ENCODE measurements around the gene STAG3.
"Not testable (repeated sequence)": the region's sequence is repeated elsewhere in the genome, so short reads cannot be mapped to it uniquely, and the experiment has no call there.

STAG3 gene

DNA sequence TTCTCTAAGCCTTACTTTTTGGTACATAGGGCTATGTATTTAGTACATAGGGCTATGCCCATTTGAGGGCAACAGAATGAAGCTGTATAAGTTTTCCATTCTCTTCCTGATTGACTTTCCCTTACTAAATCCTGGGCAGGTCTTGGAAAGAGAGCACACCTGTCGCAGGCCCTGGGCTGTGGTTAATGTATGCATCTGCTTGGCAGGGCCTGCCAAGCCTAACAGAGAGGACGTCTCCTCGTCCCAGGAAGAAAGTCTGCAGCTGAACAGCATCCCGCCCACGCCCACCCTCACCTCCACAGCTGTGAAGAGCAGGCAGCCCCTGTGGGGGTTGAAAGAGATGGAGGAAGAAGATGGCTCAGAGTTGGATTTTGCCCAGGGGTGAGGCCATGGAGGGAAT is 33.1 kb downstream of the STAG3 start:
- no peaks in the 10 kb centered on the region for H3K79me2 ChIP-seq (ENCODE audit: low read length)
- H3K9ac ChIP-seq (ENCODE audit: low read length), result no peak overlapping the region
- H3K27me3 ChIP-seq (ENCODE audit: low read depth, low read length), result no peaks in the 10 kb centered on the region
- H3K36me3 ChIP-seq (replicated peaks; ENCODE audit: low read depth, low read length), result no peaks in the 10 kb centered on the region
- H3K4me3 ChIP-seq (ENCODE audit: low read length), result no peak overlapping the region
- H3K4me2 ChIP-seq (ENCODE audit: low read length), result no peak overlapping the region
- no peak overlapping the region for H3K27ac ChIP-seq (ENCODE audit: low read length)
- no peaks in the 10 kb centered on the region for H4K20me1 ChIP-seq (ENCODE audit: insufficient read depth, low read length)
- H3K4me1 ChIP-seq (ENCODE audit: low read length), result peaks cover 27% of the 10 kb centered on the region
- H2AFZ ChIP-seq (ENCODE audit: low read depth, low read length), result no peak overlapping the region
- H3K9me3 ChIP-seq (ENCODE audit: insufficient read depth, low read length), result no peaks in the 10 kb centered on the region
- no peak for TF ChIP-seq EZH2phosphoT487 (IDR thresholded peaks at IDR 0.05; ENCODE audit: low read depth)
- TF ChIP-seq, protein P1, sequence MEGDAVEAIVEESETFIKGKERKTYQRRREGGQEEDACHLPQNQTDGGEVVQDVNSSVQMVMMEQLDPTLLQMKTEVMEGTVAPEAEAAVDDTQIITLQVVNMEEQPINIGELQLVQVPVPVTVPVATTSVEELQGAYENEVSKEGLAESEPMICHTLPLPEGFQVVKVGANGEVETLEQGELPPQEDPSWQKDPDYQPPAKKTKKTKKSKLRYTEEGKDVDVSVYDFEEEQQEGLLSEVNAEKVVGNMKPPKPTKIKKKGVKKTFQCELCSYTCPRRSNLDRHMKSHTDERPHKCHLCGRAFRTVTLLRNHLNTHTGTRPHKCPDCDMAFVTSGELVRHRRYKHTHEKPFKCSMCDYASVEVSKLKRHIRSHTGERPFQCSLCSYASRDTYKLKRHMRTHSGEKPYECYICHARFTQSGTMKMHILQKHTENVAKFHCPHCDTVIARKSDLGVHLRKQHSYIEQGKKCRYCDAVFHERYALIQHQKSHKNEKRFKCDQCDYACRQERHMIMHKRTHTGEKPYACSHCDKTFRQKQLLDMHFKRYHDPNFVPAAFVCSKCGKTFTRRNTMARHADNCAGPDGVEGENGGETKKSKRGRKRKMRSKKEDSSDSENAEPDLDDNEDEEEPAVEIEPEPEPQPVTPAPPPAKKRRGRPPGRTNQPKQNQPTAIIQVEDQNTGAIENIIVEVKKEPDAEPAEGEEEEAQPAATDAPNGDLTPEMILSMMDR (IDR thresholded peaks at IDR 0.05; ENCODE audit: low read depth, low read length), result no peak

DNA sequence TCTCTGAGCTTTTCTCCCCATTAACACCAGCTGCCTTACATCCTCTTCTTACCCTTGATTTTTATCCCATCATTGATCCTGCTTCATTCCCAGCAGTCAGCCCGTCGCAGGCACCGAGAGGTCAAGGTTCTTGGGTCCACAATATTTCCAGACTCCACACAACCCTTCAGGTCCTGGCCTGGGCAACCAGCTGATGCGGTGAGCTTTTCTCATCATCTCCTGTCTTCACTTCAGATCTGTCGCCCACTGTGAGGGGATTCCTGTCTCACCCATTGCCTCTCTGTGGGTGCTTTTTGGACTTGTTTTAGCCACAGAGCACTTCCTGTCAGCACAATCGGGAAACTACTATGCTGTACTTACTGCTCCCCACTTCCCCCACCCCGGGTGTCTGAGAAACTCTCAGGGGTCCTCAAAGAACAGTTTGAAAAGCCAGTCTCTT is 33.6 kb downstream of the STAG3 start:
- H3K4me3 ChIP-seq (ENCODE audit: low read length), result no peak overlapping the region
- H3K79me2 ChIP-seq (ENCODE audit: low read length), result no peaks in the 10 kb centered on the region
- H2AFZ ChIP-seq (ENCODE audit: low read depth, low read length), result no peak overlapping the region
- no peak overlapping the region for H3K27ac ChIP-seq (ENCODE audit: low read length)
- no peak overlapping the region for H3K9ac ChIP-seq (ENCODE audit: low read length)
- no peaks in the 10 kb centered on the region for H3K36me3 ChIP-seq (replicated peaks; ENCODE audit: low read depth, low read length)
- peak overlapping the region; percentile 6; the same call in 1 of the 2 replicates for H3K4me2 ChIP-seq (ENCODE audit: low read length)
- H3K4me1 ChIP-seq (ENCODE audit: low read length), result peaks cover 27% of the 10 kb centered on the region
- H3K9me3 ChIP-seq (ENCODE audit: insufficient read depth, low read length), result no peaks in the 10 kb centered on the region
- TF ChIP-seq, protein P1 (IDR thresholded peaks at IDR 0.05; ENCODE audit: low read depth, low read length), result no peak
- H4K20me1 ChIP-seq (ENCODE audit: insufficient read depth, low read length), result no peaks in the 10 kb centered on the region
- H3K27me3 ChIP-seq (ENCODE audit: low read depth, low read length), result no peaks in the 10 kb centered on the region

DNA sequence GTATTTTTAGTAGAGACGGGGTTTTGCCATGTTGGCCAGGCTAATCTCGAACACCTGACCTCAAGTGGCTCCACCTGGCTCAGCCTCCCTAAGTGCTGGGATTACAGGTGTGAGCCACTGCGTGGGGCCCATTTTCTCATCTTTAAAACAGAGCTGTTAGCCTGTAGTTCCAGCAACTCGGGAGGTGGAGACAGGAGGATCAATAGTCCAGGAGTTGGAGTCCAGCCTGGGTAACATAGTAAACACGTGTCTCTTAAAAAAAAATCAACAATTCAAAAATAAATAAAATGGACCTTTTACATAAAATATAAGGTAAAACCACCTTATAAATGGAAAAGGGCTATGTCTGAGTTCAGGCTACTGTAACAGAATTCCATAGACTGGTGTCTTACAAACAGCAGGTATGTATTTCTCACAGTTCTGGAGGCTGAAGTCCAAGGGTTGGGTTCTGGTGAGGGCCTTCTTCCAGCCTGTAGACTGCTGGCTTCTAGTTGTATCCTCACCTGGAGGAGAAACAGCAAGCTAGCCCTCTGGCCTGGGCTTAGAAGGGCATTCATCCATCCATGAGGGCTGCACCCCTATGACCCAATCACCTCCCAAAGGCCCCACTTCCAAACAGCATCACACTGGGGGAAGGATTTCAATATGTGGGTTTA is 35.0 kb downstream of the STAG3 start:
- Histone ChIP-seq H3K36me3 (replicated peaks; ENCODE audit: low read depth, low read length) (no peaks in the 10 kb centered on the region), H3K4me2 (ENCODE audit: low read length) (no peak overlapping the region), H3K9me3 (ENCODE audit: insufficient read depth, low read length) (no peaks in the 10 kb centered on the region), H3K4me3 (ENCODE audit: low read length) (no peak overlapping the region), H3K4me1 (ENCODE audit: low read length) (peaks cover 37% of the 10 kb centered on the region), H4K20me1 (ENCODE audit: insufficient read depth, low read length) (no peaks in the 10 kb centered on the region), H3K9ac (ENCODE audit: low read length) (no peak overlapping the region), H3K27me3 (ENCODE audit: low read depth, low read length) (no peaks in the 10 kb centered on the region), H3K79me2 (ENCODE audit: low read length) (no peaks in the 10 kb centered on the region), H2AFZ (ENCODE audit: low read depth, low read length) (no peak overlapping the region), H3K27ac (ENCODE audit: low read length) (no peak overlapping the region)
- TF ChIP-seq, protein P1 (IDR thresholded peaks at IDR 0.05; ENCODE audit: low read depth, low read length), result no peak
- TF ChIP-seq EZH2phosphoT487 (IDR thresholded peaks at IDR 0.05; ENCODE audit: low read depth), result no peak

DNA sequence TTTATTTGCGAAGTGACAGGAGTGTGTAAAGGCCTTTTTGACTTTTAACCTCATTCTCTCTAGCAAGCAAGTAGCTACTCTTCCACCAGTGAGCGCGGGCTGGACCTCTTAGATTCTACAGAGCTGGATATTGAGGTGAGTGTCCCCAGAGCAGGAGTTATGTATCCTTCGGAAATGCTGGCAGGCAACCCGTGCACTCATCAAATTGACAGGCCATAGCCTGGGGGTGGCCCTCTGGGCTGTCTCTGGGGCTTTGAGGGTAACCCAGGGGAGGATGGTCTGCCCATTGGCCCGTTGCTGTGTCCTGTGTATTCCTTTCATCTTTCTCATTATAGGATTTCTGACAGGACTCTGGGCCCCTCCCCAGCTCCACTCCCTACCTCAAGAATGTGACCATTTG is 36.0 kb downstream of the STAG3 start:
- H3K27me3 ChIP-seq (ENCODE audit: low read depth, low read length), result no peaks in the 10 kb centered on the region
- peaks cover 30% of the 10 kb centered on the region for H3K4me1 ChIP-seq (ENCODE audit: low read length)

DNA sequence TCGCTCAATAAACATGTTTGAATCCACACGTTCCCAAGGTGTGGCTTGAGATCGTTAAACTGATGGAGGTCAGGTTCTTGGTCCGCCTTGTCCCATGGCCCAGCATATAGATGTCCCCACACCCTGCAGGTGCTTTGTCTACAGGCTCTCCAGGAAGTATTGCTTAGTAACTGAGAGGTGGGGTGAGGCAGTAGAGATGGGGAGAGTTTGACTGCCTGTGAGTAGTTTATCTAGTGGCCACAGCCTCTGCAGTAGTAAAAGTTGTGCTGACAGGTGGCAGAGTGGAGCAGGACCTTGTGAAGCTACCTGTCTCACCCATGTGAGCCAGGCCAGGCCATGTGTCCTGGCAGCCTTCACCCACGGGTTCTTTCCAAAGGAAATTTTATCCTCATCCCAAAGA is 36.6 kb downstream of the STAG3 start:
- H3K9me3 ChIP-seq (ENCODE audit: insufficient read depth, low read length); H2AFZ ChIP-seq (ENCODE audit: low read depth, low read length); H3K4me3 ChIP-seq (ENCODE audit: low read length); H4K20me1 ChIP-seq (ENCODE audit: insufficient read depth, low read length); H3K4me2 ChIP-seq (ENCODE audit: low read length); H3K27ac ChIP-seq (ENCODE audit: low read length); H3K36me3 ChIP-seq (replicated peaks; ENCODE audit: low read depth, low read length); H3K9ac ChIP-seq (ENCODE audit: low read length); H3K27me3 ChIP-seq (ENCODE audit: low read depth, low read length); H3K79me2 ChIP-seq (ENCODE audit: low read length): not testable (repeated sequence)
- H3K4me1 ChIP-seq (ENCODE audit: low read length), result peaks cover 23% of the 10 kb centered on the region

More for the DNA sequence above, 36.0 kb downstream of the STAG3 start:
- Histone ChIP-seq H3K9me3 (ENCODE audit: insufficient read depth, low read length) (no peaks in the 10 kb centered on the region), H3K4me3 (ENCODE audit: low read length) (no peak overlapping the region), H3K27ac (ENCODE audit: low read length) (no peak overlapping the region), H3K36me3 (replicated peaks; ENCODE audit: low read depth, low read length) (no peaks in the 10 kb centered on the region), H4K20me1 (ENCODE audit: insufficient read depth, low read length) (no peaks in the 10 kb centered on the region), H3K79me2 (ENCODE audit: low read length) (no peaks in the 10 kb centered on the region), H2AFZ (ENCODE audit: low read depth, low read length) (no peak overlapping the region), H3K4me2 (ENCODE audit: low read length) (no peak overlapping the region), H3K9ac (ENCODE audit: low read length) (no peak overlapping the region)
- TF ChIP-seq, protein P1 (IDR thresholded peaks at IDR 0.05; ENCODE audit: low read depth, low read length), result no peak
- TF ChIP-seq EZH2phosphoT487 (IDR thresholded peaks at IDR 0.05; ENCODE audit: low read depth), result no peak

All from OCI-LY3 (cell line).